Psoas muscle (tissue), 8 donors: ENCODE results near the gene SET. TPM values are rescaled to one million over a fixed set of nuclear protein-coding genes. Genes with fewer than 3 reads are reported as not detected.
"Not testable (repeated sequence)": the region's sequence is repeated elsewhere in the genome, so short reads cannot be mapped to it uniquely, and the experiment has no call there.

Experiments used
- ATAC-seq, 4 donors: fragments of 200-7000 bp; cut with Tn5 transposase; one replicate each; pipeline ENCODE4 v1.9.1; 2020; ENCODE audit warnings: moderate library complexity in 3 of 4, mild to moderate bottlenecking in 2 of 4
- DNase-seq, 2 donors: peaks; one replicate each; pipeline ENCODE4 v3.0.0-alpha.2; 2020
- H3K27ac ChIP-seq: fragments of 200-600 bp; one replicate; pipeline ENCODE4 v1.8.0; 2022
- H3K27me3 ChIP-seq, 3 donors: fragments of 200-600 bp in 1 of 3; one replicate each; pipeline versions ENCODE4 v1.6.1 to v1.8.0; 2013 to 2022; ENCODE audit warnings: low read length in 2 of 3, mild to moderate bottlenecking in 2 of 3, moderate library complexity in 1 of 3; ENCODE audit not compliant: insufficient read depth in 3 of 3
- H3K36me3 ChIP-seq, 2 donors: fragments of 200-600 bp in 1 of 2; one replicate each; pipeline versions ENCODE4 v1.6.1 to v1.8.0; 2013 to 2022; ENCODE audit warnings: low read depth in 1 of 2, mild to moderate bottlenecking in 1 of 2, moderate library complexity in 1 of 2; ENCODE audit not compliant: insufficient read depth in 1 of 2
- H3K4me1 ChIP-seq: fragments of 200-600 bp; one replicate; pipeline ENCODE4 v1.8.0; 2022
- H3K4me3 ChIP-seq: fragments of 200-600 bp; one replicate; pipeline ENCODE4 v1.8.0; 2022; ENCODE audit warnings: mild to moderate bottlenecking
- H3K9me3 ChIP-seq: fragments of 200-600 bp; one replicate; pipeline ENCODE4 v1.8.0; 2022
- CTCF ChIP-seq: fragments of 200-600 bp; IDR thresholded peaks from one replicate; pipeline ENCODE4 v1.8.0; 2022; ENCODE audit warnings: antibody characterized with exemption
- WGBS, 3 donors: extraction: QIAGEN DNeasy Blood & Tissue Kit; methylation state at CpG; one replicate each; pipeline versions ENCODE4 v1.1.6 to v1.1.7; 2013; 5-methylcytosine and 5-hydroxymethylcytosine counted together
- intact Hi-C, 2 donors: fragments of 100-400 bp; cut with DNase I; formaldehyde crosslinking; loops; one replicate each; pipeline versions ENCODE4 v1.11.0 to v1.14.2; 2022
- polyA plus RNA-seq, 3 donors: library from polyadenylated mRNA; stranded (reverse); fragments of 200-250 nt; gene quantifications; one replicate each; pipeline ENCODE4 v1.2.3, GENCODE V29; 2013
- total RNA-seq, 4 donors: library from RNA; stranded (reverse); fragmentation: NEBNext Ultra II Directional in 2 of 4; extraction: Animal tissue kit (Norgen Biotek cat#: 25700) in 2 of 4; gene quantifications; one replicate each; pipeline versions ENCODE4 v1.2.1 to v1.2.4, GENCODE V29; 2021 to 2023
- donor health status: healthy with polysubstance abuse.
- donor health status: DM: no; HTN: no; CAD: no; lungs with moderate emphysema.
- donor health status: Bipolar disorder and iron deficiency.
- donor health status: healthy.
- donor health status: DM: yes; HTN: yes; CAD: no.
- donor health status: DM: no; HTN: no; CAD: no.
- donor health status: DM: no; HTN: no; CAD: no.
- donor health status: DM: yes; HTN: yes; CAD: no.

Gene SET
- total and polyA plus RNA-seq, 7 donors = 141 to 283 (median 228) TPM

GRCh38 chr9:128690684-128691034, 1.6 kb downstream of the SET start:
- WGBS, 3 donors = 17 to 19% (median 19%) methylated on average over 5 of the region's 5 CpGs
- ATAC-seq (no peak), DNase-seq (no peak)
- Histone ChIP-seq H3K27ac (peak overlapping the region; percentile 66), H3K4me1 (peaks cover 11% of the 10 kb centered on the region), H3K27me3 (no peaks in the 10 kb centered on the region), H3K4me3 (peak overlapping the region; percentile 90), H3K36me3 (peaks cover 0 to 47% of the 10 kb centered on the region in 2 donors), H3K9me3 (no peaks in the 10 kb centered on the region)
- no peak for TF ChIP-seq CTCF
- intact Hi-C loops = no loop called here

- WGBS, 3 donors = 78 to 85% (median 82%) methylated on average over 3 of the region's 3 CpGs
- H3K4me1 ChIP-seq = peaks cover 11% of the 10 kb centered on the region
- H3K27ac ChIP-seq, H3K9me3 ChIP-seq, DNase-seq, intact Hi-C loops, H3K4me3 ChIP-seq, ATAC-seq, H3K27me3 ChIP-seq: not testable (repeated sequence)
- peaks cover 0 to 62% of the 10 kb centered on the region in 2 donors for H3K36me3 ChIP-seq
Measured at GRCh38 chr9:128693738-128694137, 4.7 kb downstream of the SET start.

- no peak for DNase-seq
- WGBS, 3 donors = 74 to 84% (median 77%) methylated on average over 6 of the region's 6 CpGs
Measured at GRCh38 chr9:128694344-128694743, 5.3 kb downstream of the SET start.

GRCh38 chr9:128696923-128697707, 8.1 kb downstream of the SET start:
- no peaks in the 10 kb centered on the region for H3K27me3 ChIP-seq
- no peak for TF ChIP-seq CTCF
- no peak overlapping the region for H3K4me3 ChIP-seq
- DNase-seq (no peak), ATAC-seq (no peak)
- no peak overlapping the region for H3K27ac ChIP-seq
- peaks cover 0 to 49% of the 10 kb centered on the region in 2 donors for H3K36me3 ChIP-seq
- intact Hi-C loops = no loop called here
- WGBS, 3 donors = 75 to 78% (median 77%) methylated on average over 8 of the region's 8 CpGs
- no peaks in the 10 kb centered on the region for H3K4me1 ChIP-seq
- H3K9me3 ChIP-seq = no peaks in the 10 kb centered on the region

More at GRCh38 chr9:128694344-128694743, 5.3 kb downstream of the SET start:
- no peak for ATAC-seq
- Histone ChIP-seq H3K4me3 (no peak overlapping the region), H3K27me3 (no peaks in the 10 kb centered on the region), H3K9me3 (no peaks in the 10 kb centered on the region), H3K27ac (no peak overlapping the region), H3K36me3 (peaks cover 0 to 62% of the 10 kb centered on the region in 2 donors), H3K4me1 (peaks cover 11% of the 10 kb centered on the region)
- intact Hi-C loops = no loop called here
- TF ChIP-seq CTCF = no peak

GRCh38 chr9:128699096-128699795, 10.2 kb downstream of the SET start:
- H3K27me3 ChIP-seq, ATAC-seq, H3K9me3 ChIP-seq, H3K4me1 ChIP-seq, H3K27ac ChIP-seq, H3K4me3 ChIP-seq, intact Hi-C loops: not testable (repeated sequence)
- 91 to 94% (median 94%) methylated on average over 27 to 30 of the region's 30 CpGs for WGBS, 3 donors
- peak in 1 of 2 donors; percentile 39 for DNase-seq
- H3K36me3 ChIP-seq = peaks cover 0 to 28% of the 10 kb centered on the region in 2 donors
